Keratinocyte (primary cell): ENCODE results near the gene DIP2C. TPM values are rescaled to one million over a fixed set of nuclear protein-coding genes. Genes with fewer than 3 reads are reported as not detected.

Experiments
- DNase-seq: peaks from one replicate; pipeline ENCODE4 v3.0.0-alpha.2; 2011; ENCODE audit warnings: low read depth, missing footprints, low spot score
- FAIRE-seq: peaks from 2 replicates; lab custom pipeline; 2011; peaks lifted over from hg19 to GRCh38; lab: Jason Lieb, UNC
- H2AFZ ChIP-seq: 2 replicates; pipeline ENCODE4 v1.6.0; 2012; ENCODE audit warnings: low read length, control low read depth, inconsistent platforms; ENCODE audit not compliant: control insufficient read depth
- H3K27ac ChIP-seq: 2 replicates; pipeline ENCODE4 v1.5.1; 2011; ENCODE audit warnings: low read length; ENCODE audit not compliant: control insufficient read depth, insufficient read depth
- H3K27me3 ChIP-seq: 3 replicates; pipeline ENCODE4 v1.6.0; 2011; ENCODE audit warnings: low read length; ENCODE audit not compliant: control insufficient read depth, insufficient read depth; ENCODE audit errors: extremely low read depth
- H3K36me3 ChIP-seq, 2 experiments: 2 replicates in 1 of 2; 3 replicates in 1 of 2; pipeline ENCODE4 v1.5.1; 2011; ENCODE audit warnings: low read length in 2 of 2, mild to moderate bottlenecking in 1 of 2; ENCODE audit not compliant: control insufficient read depth in 2 of 2, insufficient read depth in 2 of 2; ENCODE audit errors: extremely low read depth in 1 of 2
- H3K4me1 ChIP-seq: 3 replicates; pipeline ENCODE4 v1.5.1; 2011; ENCODE audit warnings: low read length; ENCODE audit not compliant: control insufficient read depth, insufficient read depth; ENCODE audit errors: extremely low read depth
- H3K4me2 ChIP-seq: 3 replicates; pipeline ENCODE4 v1.6.0; 2011; ENCODE audit warnings: low read depth, low read length; ENCODE audit not compliant: control insufficient read depth, insufficient read depth; ENCODE audit errors: extremely low read depth
- H3K4me3 ChIP-seq, 3 experiments: fragments of 200-600 bp in 1 of 3; sonication (generic) in 1 of 3; 2 replicates in 2 of 3; 3 replicates in 1 of 3; pipeline ENCODE4 v1.5.1; 2011 to 2016; ENCODE audit warnings: low read length in 3 of 3, mild to moderate bottlenecking in 3 of 3, control low read depth in 2 of 3, inconsistent platforms in 1 of 3, low read depth in 1 of 3, mixed read lengths in 1 of 3, mixed run types in 1 of 3, moderate library complexity in 1 of 3; ENCODE audit not compliant: control insufficient read depth in 2 of 3, insufficient read depth in 2 of 3; ENCODE audit errors: extremely low read depth in 1 of 3
- H3K79me2 ChIP-seq: 2 replicates; pipeline ENCODE4 v1.6.0; 2012; ENCODE audit warnings: low read length; ENCODE audit not compliant: control insufficient read depth, insufficient read depth
- H3K9ac ChIP-seq: 3 replicates; pipeline ENCODE4 v1.6.0; 2011; ENCODE audit warnings: low read length; ENCODE audit not compliant: control insufficient read depth, insufficient read depth; ENCODE audit errors: extremely low read depth
- H3K9me1 ChIP-seq: 3 replicates; pipeline ENCODE4 v1.6.0; 2011; ENCODE audit warnings: low read length; ENCODE audit not compliant: control insufficient read depth, insufficient read depth; ENCODE audit errors: extremely low read depth
- H3K9me3 ChIP-seq: 2 replicates; pipeline ENCODE4 v1.5.1; 2012; ENCODE audit warnings: low read depth, low read length; ENCODE audit not compliant: control insufficient read depth
- H4K20me1 ChIP-seq: 3 replicates; pipeline ENCODE4 v1.6.0; 2011; ENCODE audit warnings: low read length; ENCODE audit not compliant: control insufficient read depth, insufficient read depth; ENCODE audit errors: extremely low read depth
- CTCF ChIP-seq, 3 experiments: IDR thresholded peaks in 1 of 3; conservative IDR thresholded peaks in 1 of 3; optimal IDR thresholded peaks in 1 of 3; 2 replicates in 2 of 3; 3 replicates in 1 of 3; pipeline versions ENCODE3 to v1.5.1; 2011; ENCODE audit warnings: low read length in 3 of 3, mild to moderate bottlenecking in 3 of 3, moderate library complexity in 2 of 3, control low read depth in 1 of 3, inconsistent platforms in 1 of 3; ENCODE audit not compliant: insufficient read depth in 2 of 3; ENCODE audit errors: extremely low read depth in 1 of 3
- EZH2 ChIP-seq: IDR thresholded peaks from one replicate; pipeline ENCODE4 v1.6.1; 2012; ENCODE audit warnings: inconsistent platforms, mild to moderate bottlenecking, low read length, moderate library complexity
- dilution Hi-C: fragments of 300-500 bp; cut with MboI; formaldehyde crosslinking; loops from one replicate; pipeline ENCODE4 v1.7.0; 2020; ENCODE audit warnings: low sequenced_read_pairs; ENCODE audit not compliant: extremely low pct_ligation_motif_present
- polyA plus RNA-seq, 5 experiments: library from polyadenylated mRNA; depleted of rRNA in 3 of 5; stranded (reverse) in 3 of 5; stranded (forward) in 1 of 5; unstranded in 1 of 5; fragments of >200 nt; gene quantifications; 1 replicate in 1 of 5; 2 replicates in 3 of 5; 3 replicates in 1 of 5; pipeline versions ENCODE4 v1.2.1 to v1.2.3, GENCODE V29; 2011 to 2012; ENCODE audit warnings: missing spikeins in 2 of 5, low read depth in 1 of 5, low replicate concordance in 1 of 5

Gene DIP2C
- polyA plus RNA-seq, 1 donor (not counting 4 experiments of a cell fraction or from before 2014, with no cell fraction given): 1.3 TPM

- H3K4me2 ChIP-seq: no peak overlapping the region
- no peak overlapping the region for H3K27ac ChIP-seq
- DNase-seq (no peak), FAIRE-seq (no peak)
- H3K9ac ChIP-seq: no peak overlapping the region
- H3K9me3 ChIP-seq: no peaks in the 10 kb centered on the region
- no peaks in the 10 kb centered on the region for H3K9me1 ChIP-seq
- H3K4me3 ChIP-seq: no peak overlapping the region
- TF ChIP-seq CTCF (optimal IDR thresholded peaks at IDR 0.05 in 1 of 3, IDR thresholded peaks at IDR 0.05 in 1 of 3, conservative IDR thresholded peaks at IDR 0.05 in 1 of 3; ENCODE audit: extremely low read depth in 1 of 3, insufficient read depth in 2 of 3, low read length in 3 of 3) (no peak), EZH2 (no peak)
- dilution Hi-C loops: no loop called here
- no peak overlapping the region for H2AFZ ChIP-seq
- H3K27me3 ChIP-seq: no peaks in the 10 kb centered on the region
- H3K4me1 ChIP-seq: peaks cover 14% of the 10 kb centered on the region
- no peaks in the 10 kb centered on the region for H4K20me1 ChIP-seq
- no peaks in the 10 kb centered on the region for H3K79me2 ChIP-seq
- no peaks in the 10 kb centered on the region for H3K36me3 ChIP-seq
Measured at GRCh38 chr10:508726-509125, 180.7 kb downstream of the DIP2C start.

GRCh38 chr10:507908-508444, 181.5 kb downstream of the DIP2C start:
- no peak overlapping the region for H2AFZ ChIP-seq
- no peak overlapping the region for H3K4me3 ChIP-seq
- no peak for DNase-seq
- no peaks in the 10 kb centered on the region for H3K79me2 ChIP-seq
- H3K9me3 ChIP-seq: no peaks in the 10 kb centered on the region
- H3K9ac ChIP-seq: no peak overlapping the region
- dilution Hi-C loops: no loop called here
- TF ChIP-seq CTCF (optimal IDR thresholded peaks at IDR 0.05 in 1 of 3, IDR thresholded peaks at IDR 0.05 in 1 of 3, conservative IDR thresholded peaks at IDR 0.05 in 1 of 3; ENCODE audit: extremely low read depth in 1 of 3, insufficient read depth in 2 of 3, low read length in 3 of 3): no peak
- no peak for TF ChIP-seq EZH2
- H4K20me1 ChIP-seq: no peaks in the 10 kb centered on the region
- H3K27ac ChIP-seq: no peak overlapping the region
- H3K27me3 ChIP-seq: no peaks in the 10 kb centered on the region
- no peak overlapping the region for H3K4me2 ChIP-seq
- no peaks in the 10 kb centered on the region for H3K36me3 ChIP-seq
- peaks cover 14% of the 10 kb centered on the region for H3K4me1 ChIP-seq
- FAIRE-seq: no peak
- no peaks in the 10 kb centered on the region for H3K9me1 ChIP-seq
